Ecto neural progenitor cell (in vitro differentiated cells): Measurements from ENCODE around the gene PTRH1.

Experiments used
- DNase-seq: peaks from one replicate; pipeline ENCODE4 v3.0.0-alpha.2; 2018; ENCODE audit warnings: low spot score

PTRH1 gene

GRCh38 chr9:127697575-127697974 lies 17.9 kb downstream of the PTRH1 start:
- no peak for DNase-seq

DNA sequence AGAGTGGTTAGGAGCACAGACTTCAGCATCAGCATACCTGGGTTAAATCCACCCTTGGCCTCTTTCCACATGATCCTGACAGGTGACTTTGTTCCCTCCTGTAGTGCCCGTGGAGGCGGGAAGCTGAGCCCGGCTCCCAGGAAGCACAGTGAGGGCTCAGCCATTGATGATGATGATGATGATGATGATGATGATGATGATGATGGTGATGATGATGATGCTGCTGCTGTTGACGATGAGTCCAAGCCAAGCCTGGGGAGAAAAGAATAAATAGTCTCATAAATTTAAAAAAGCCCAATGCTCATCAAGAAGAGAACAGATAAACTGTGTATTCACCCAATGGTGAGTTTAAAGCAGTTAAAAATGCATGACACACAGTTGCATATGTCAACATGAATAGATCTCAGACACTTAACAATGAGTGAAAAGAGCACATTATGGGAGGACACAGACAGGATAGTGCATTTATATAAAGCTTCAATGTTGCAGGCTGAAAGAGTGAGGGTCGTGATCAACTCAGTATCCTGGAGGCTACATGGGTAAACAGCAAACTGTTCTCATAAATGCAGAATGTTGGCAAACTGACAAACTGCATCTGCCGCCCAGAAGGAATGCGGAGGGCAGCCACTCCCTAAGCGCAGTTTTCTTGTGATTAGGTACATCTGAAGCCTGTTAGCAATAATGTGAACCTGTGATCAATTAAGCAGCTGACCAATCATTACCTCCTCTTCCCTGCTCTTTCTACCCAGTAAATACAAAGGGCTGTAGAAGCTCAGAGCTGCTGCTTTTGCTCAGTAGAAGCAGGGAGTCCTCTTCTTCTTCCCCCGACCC lies 20.4 kb downstream of the PTRH1 start:
- no peak for DNase-seq

GRCh38 chr9:127693697-127694096 lies 21.8 kb downstream of the PTRH1 start:
- DNase-seq: no peak

DNA sequence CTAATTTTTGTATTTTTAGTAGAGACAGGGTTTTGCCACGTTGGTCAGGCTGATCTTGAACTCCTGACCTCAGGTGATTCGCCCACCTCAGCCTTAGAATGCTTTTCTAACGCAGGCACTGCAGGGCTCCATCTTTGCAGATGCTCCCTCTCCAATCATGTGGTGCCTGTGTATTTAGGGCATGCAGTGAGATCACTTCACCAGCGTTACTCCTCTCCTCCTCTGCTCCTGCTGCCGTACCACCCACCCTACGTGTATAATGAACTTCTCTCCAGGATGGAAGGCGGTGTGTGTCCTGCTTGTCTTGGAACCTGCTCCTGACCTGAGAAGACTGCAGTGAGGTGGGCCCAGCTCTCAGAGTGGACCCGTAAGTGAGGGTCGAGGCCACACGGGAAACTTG lies 22.3 kb downstream of the PTRH1 start:
- no peak for DNase-seq

DNA sequence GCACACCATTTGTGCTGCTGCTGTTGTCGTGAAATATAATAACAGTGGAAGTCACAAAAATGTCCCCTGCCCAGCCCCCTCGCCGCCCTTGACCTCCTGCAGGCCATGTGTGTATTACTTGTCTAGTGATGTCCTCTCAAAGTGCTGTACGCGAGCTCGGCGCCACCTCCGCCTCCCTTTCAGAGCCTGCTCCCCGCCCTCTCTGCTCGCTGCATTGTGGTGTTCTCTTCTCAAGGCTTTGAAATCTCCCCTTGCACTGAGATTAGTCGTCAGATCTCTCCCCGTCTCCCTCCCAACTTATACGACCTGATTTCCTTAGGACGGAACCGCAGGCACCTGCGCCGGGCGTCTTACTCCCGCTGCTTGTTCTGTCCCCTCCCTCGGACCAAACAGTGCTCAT lies 23.4 kb downstream of the PTRH1 start:
- DNase-seq: no peak

GRCh38 chr9:127690735-127691134 lies 24.7 kb downstream of the PTRH1 start:
- no peak for DNase-seq

DNA sequence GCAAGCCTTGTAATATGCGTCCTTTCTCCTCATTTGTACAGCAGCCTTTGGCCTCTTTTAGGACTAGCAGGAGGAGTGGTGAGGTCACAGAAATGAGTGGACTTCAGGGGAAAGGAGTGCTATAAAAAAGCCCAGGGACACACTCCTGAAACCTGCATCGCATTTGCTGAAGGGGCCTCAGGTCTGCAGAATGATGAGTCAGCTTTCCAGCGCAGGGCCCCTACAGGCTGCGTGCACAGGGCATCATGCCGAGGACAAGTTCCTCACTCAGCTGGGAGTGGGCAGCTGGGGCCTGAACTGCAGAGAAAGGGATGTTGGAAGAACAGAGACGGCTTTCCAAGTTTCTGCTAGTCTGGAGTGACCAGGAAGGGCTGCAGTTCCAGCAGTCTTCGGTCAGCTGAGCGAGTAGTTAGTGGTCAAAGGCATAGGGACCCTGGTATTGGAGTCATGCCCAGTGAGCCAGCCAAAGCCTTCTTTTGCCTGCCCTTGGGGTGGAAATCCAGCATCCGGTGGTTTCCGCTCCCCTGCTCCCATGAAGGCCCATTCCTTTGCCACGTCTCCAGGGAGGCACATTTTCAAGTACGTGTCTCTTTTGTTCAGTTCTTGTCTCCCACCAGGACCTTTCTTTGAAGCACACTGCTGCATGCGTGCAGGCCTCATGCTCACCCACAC lies 26.0 kb downstream of the PTRH1 start:
- no peak for DNase-seq

- DNase-seq: no peak
Measured at GRCh38 chr9:127686461-127687393, 28.7 kb downstream of the PTRH1 start.

- no peak for DNase-seq
Measured at GRCh38 chr9:127684576-127684975, 30.9 kb downstream of the PTRH1 start.

DNA sequence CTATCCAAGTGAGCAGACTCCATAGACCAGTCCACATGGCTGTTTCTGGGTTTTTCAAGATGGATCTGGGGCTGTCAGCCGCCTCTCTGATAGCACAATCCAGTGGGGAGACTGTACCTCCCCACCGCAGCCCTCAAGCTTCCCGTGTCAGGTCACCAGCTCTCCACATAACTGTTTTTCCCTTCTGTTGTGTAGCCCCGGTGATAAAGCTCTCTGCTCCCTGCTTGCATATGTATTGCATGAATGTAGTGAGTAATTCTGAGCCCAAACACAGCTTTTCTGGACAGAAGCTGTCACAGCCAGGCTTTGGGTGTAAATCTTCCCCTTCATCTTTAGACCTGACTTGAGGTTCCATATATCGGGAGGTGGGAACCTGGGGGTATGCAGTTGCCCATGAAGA lies 31.7 kb downstream of the PTRH1 start:
- DNase-seq: no peak

DNA sequence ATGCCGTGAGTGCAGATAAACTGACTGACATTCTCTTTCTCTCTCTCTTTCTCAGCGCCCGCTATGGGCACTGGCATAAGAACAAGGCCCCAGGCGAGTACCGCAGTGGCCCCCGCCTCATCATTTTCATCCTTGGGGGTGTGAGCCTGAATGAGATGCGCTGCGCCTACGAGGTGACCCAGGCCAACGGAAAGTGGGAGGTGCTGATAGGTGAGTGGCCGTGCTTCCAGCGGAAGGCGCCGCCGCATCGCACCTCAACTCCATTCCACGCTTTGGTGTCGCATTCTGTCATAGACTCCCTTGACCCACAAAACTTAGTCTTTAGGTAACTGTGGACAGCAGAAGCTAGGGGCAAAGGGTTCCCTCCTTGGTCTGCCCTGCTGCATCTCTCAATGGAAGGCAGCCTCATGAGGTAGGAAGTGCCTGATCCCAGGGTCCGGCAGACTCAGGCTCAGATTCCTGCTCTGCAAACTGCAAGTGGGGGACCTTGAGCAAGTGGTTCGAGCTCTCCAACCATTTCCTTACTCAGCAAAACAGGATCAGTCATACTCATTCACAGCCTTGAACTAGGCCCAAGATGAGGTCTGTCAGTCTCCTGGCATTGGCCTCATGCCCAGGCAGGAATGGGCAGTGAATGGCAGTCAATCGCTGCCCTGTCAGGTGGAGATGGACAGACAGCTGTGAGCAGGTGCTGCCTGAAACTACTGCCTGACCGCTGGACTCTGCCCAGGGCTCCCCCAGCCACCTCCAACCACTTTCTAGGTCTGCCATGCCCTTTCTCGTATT lies 32.9 kb downstream of the PTRH1 start:
- DNase-seq: no peak

GRCh38 chr9:127680846-127681245 lies 34.6 kb downstream of the PTRH1 start:
- no peak for DNase-seq

DNA sequence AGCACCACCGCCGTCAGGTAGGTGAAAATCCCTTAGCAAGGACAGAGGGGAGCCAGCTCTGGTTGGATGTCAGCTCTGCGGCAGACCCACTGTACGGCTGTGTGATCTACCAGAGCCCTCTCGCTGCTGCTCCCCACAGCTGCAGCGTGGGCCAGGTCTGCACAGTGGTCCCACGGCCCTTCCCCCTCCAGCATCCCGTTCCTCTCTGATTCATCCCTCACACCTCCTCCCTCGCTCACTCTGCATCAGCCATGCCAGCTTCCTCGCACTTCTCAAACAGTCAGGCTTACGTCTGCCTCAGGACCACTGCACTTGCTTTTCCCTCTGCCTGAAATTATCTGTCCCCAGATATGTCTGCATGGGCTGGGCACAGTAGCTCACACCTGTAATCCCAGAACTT lies 35.2 kb downstream of the PTRH1 start:
- DNase-seq: no peak

- DNase-seq: no peak
Measured at GRCh38 chr9:127679506-127679905, 36.0 kb downstream of the PTRH1 start.

DNA sequence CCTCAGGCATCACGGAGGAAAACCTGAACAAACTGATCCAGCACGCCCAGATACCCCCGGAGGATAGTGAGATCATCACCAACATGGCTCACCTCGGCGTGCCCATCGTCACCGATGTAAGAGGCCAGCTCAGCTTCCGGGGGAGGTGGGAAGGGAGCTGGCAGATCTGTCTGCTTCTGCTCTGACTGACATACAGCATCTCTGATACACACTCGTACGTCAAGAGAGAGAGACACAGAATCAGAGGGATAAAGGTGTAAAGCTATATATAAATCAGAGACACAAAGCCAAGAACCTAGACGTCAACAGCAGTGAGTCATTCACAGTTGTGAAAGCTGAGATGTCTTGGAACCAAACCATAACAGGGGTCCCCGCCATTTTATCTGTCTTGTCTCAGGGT lies 38.8 kb downstream of the PTRH1 start:
- DNase-seq: no peak

DNA sequence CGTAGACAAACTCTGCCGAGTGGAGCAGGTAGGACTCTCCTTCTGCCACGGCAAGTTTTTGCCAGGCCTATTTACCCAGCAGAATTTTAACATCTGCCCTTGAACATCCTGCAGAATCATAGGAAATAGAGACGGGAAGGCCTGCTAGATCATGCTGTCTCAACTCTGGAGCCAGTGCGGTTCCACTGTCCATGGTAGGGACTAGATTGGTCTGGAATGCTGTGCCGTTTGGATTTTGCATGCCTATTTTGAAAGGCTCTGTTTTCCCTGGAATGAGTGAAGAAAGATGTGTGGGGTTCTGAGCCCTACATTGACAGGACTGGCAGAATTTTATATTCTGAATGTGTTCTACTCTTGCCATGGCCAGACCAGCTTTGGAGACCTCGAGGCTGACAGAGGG lies 42.2 kb downstream of the PTRH1 start:
- no peak for DNase-seq

DNA sequence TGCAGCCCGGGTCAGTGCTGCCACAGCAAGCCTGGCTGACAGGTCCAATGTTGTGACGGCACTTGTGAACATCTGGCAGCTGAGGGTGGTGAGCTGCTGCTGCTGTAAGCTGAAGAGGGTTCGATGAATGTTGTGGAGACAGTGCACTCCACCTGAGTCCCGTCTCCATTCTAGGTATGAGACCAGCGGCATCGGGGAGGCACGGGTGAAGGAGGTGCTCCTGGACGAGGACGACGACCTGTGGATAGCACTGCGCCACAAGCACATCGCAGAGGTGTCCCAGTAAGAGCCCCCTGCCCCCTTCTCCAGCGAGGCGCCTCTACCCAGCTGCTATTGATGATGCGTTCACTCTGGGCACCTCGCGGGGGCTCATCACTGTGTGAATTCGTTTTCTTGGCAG lies 47.6 kb downstream of the PTRH1 start:
- no peak for DNase-seq

DNA sequence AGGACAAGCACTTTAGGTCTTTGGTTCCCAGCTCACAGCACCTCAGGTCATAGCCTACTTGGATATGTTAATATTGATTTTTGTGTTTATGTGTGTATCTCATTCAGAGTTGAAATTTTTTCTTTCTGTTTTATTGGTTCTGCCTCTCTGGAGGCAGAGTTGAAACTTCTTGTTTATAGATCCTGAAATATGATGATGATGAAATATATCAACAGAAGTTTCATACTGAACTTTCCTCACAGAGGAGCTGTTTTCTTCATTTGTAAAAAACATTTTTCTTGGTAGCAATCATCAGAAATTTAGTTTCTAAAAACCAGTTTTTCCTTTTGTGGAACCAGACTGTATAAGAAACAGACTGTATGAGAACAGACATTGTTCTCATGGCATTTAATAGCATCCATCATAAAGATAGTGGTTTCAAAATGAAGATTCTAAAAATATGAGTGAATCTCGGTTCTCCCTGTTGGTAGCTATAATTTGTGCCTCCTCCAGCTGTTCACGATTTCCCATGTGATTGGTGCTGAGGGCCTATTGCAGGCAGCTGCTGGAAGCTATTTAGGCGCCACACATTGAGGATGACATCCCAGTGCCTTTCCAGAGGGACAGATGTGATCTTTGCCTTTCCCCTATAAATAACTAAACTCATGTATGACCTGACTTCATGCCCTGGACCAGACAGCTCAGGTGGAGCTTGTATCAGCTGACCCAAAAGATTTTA lies 48.2 kb downstream of the PTRH1 start:
- DNase-seq: no peak

DNA sequence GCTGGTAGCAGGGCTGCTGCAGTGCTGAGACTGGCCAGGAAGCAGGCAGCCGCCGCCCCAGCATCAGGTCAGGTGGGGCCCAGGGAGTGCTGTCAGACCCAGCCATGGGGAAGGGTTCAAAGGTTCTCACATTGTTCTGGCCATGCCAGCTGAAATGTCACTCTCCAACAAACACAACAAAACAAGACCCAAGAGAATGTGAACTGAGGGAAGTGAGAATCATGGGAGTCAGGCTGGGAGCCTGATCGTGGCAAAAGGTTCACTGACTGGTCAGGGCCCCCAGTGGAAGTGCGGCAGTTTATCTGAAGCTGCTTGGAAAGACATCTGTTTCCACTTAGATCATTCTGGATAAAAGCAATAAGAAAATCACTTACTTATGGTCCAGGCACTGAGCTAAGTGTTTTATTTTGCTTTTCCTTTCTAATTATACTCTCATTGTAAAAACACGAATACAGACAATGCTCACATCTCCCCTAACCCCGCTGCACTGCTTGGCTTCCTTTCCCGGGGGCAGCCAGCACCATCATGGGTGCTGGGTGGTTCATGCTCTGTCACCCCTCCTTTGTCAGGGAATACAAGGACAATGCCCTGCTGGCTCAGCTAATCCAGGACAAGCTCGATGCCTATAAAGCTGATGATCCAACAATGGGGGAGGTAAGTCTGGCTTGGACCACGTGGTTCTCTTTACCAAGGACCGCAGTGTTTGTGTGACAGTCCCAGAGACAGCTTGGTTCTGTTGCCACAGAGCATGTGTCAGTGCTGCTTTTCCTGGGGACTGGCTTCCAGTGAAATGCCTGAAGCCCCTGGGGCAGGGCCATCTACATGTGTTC lies 50.6 kb downstream of the PTRH1 start:
- DNase-seq: no peak

DNA sequence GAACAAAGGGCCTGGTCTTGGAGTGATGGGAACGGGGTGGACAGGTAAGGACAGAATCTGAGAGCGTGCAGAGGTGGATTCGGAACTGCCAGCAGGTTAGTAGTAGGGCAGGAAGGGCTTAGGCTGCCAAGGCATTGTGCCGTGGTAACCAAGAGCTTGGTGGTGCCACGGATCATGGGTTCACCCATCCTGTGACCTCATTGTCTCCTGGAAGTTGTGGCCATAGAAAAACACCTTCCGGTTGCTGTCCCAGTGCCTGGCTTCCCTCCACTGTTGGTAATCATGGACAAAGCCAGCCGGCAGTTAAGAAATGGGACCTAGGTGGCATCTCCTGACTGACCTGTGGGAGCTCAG lies 51.2 kb downstream of the PTRH1 start:
- no peak for DNase-seq
